MCF 10A (cell line): Measurements from ENCODE around the gene PALLD. TPM values are rescaled to one million over a fixed set of nuclear protein-coding genes. Genes with fewer than 3 reads are reported as not detected.

Source experiments
- BruUV-seq: library from RNA; stranded (reverse); fragments of 400-500 nt; replicated peaks from 2 replicates; lab custom pipeline; 2021; lab: Mats Ljungman, UMichigan
- CTCF ChIA-PET: fragments of 300-600 bp; sonication (Branson Sonifier 250); formaldehyde crosslinking; extraction: SDS; loops from one replicate; lab custom pipeline; 2021; ENCODE audit warnings: antibody characterized with exemption, inconsistent platforms; lab: Yijun Ruan, JAX
- POLR2A ChIA-PET: fragments of 300-600, 350-650 bp; sonication (Branson Sonifier 250); formaldehyde crosslinking; extraction: SDS; loops from one replicate; lab custom pipeline; 2020; ENCODE audit warnings: antibody characterized with exemption, inconsistent platforms; lab: Yijun Ruan, JAX
- DNase-seq: peaks from one replicate; pipeline ENCODE4 v3.0.0-alpha.2; 2018; ENCODE audit not compliant: unreplicated experiment
- H3K27ac Mint-ChIP-seq: one replicate; pipeline ENCODE4 v1.8.0; 2022; ENCODE audit warnings: mild to moderate bottlenecking, low read depth, mixed read lengths; ENCODE audit not compliant: unreplicated experiment
- H3K27me3 Mint-ChIP-seq: one replicate; pipeline ENCODE4 v1.8.0; 2022; ENCODE audit warnings: mixed read lengths; ENCODE audit not compliant: insufficient read depth, unreplicated experiment
- H3K36me3 Mint-ChIP-seq: one replicate; pipeline ENCODE4 v1.8.0; 2022; ENCODE audit warnings: mild to moderate bottlenecking, moderate library complexity, mixed read lengths; ENCODE audit not compliant: insufficient read depth, unreplicated experiment
- H3K4me1 Mint-ChIP-seq: one replicate; pipeline ENCODE4 v1.8.0; 2022; ENCODE audit warnings: mixed read lengths; ENCODE audit not compliant: insufficient read depth, unreplicated experiment
- H3K4me3 Mint-ChIP-seq: one replicate; pipeline ENCODE4 v1.8.0; 2022; ENCODE audit warnings: mild to moderate bottlenecking, moderate library complexity, mixed read lengths; ENCODE audit not compliant: unreplicated experiment
- H3K9me3 Mint-ChIP-seq: one replicate; pipeline ENCODE4 v1.8.0; 2022; ENCODE audit warnings: mixed read lengths; ENCODE audit not compliant: unreplicated experiment
- intact Hi-C: fragments of 100-400 bp; cut with micrococcal nuclease; formaldehyde crosslinking; loops from 2 replicates; pipeline ENCODE4 v1.14.1; 2022
- total RNA-seq: library from RNA; stranded (reverse); gene quantifications from 2 replicates; pipeline ENCODE4 v1.2.3, GENCODE V29; 2022
- TF ChIP-seq, protein P1 (sequence below): fragments of 200-600 bp; IDR thresholded peaks from one replicate; pipeline ENCODE4 v1.8.0; 2022; ENCODE audit warnings: antibody characterized with exemption, mild to moderate bottlenecking; ENCODE audit not compliant: unreplicated experiment

Gene PALLD
- total RNA-seq, 1 experiment from 2014 or later = 191 TPM

DNA sequence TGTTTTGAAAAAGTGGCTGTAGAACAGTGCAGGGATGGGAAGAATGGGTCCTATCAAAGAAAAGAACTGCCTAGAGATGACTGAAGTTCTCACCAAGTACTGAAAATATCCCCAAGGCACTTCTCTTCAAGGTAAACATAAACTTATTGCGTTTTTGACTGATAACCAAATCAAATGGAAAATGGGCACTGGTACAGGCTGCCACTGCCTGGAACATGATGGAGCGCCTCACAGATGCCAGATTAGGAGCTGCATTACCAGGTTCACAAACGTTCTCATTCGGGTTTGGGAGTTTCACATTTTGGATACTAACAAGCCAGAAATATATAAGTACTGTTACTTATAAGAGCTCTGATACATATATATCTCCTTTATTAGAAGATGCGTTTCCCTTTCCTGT lies 371.9 kb downstream of the PALLD start:
- POLR2A ChIA-PET = interaction anchor here (0.8 to 1.2 kb wide), 3 partner anchors 21 to 158 kb away, joined by 3 to 4 read pairs (median 3); no protein-coding TSS in a partner anchor
- H3K27me3 Mint-ChIP-seq = no peaks in the 10 kb centered on the region
- intact Hi-C loops = no loop called here

DNA sequence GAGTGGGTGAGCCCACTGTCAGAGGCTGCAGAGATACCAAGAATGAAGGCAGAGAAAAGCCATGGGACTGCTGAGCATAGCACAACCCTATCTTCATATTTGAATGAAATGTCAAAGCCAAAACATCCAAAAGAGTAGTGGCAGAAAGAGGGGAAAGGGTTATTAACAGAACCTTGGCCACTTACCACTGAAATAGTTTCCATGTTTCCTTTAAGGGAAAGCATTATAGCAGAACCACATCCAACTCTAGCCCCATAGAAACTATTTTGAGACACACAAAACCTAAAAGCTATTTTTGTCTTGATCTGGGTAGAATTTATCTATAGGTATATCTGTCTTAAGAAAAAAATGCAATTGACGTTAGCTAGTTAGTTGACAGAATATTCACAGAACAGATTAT lies 373.2 kb downstream of the PALLD start:
- ChIA-PET POLR2A (interaction anchor here (0.6 to 1.8 kb wide), 3 partner anchors 10 to 143 kb away, joined by 3 to 4 read pairs (median 3); no protein-coding TSS in a partner anchor), CTCF (interaction anchor here (0.5 to 1.5 kb wide), 4 partner anchors 10 to 578 kb away, joined by 3 to 4 read pairs (median 3); no protein-coding TSS in a partner anchor)
- H3K4me1 Mint-ChIP-seq = peaks cover 29% of the 10 kb centered on the region
- no peaks in the 10 kb centered on the region for H3K27me3 Mint-ChIP-seq
- peak overlapping the region; percentile 2 for H3K27ac Mint-ChIP-seq
- peaks cover 82% of the 10 kb centered on the region for H3K36me3 Mint-ChIP-seq
- no peak overlapping the region for H3K4me3 Mint-ChIP-seq
- H3K9me3 Mint-ChIP-seq = no peaks in the 10 kb centered on the region
- no TSS peak for BruUV-seq
- TF ChIP-seq, protein P1, sequence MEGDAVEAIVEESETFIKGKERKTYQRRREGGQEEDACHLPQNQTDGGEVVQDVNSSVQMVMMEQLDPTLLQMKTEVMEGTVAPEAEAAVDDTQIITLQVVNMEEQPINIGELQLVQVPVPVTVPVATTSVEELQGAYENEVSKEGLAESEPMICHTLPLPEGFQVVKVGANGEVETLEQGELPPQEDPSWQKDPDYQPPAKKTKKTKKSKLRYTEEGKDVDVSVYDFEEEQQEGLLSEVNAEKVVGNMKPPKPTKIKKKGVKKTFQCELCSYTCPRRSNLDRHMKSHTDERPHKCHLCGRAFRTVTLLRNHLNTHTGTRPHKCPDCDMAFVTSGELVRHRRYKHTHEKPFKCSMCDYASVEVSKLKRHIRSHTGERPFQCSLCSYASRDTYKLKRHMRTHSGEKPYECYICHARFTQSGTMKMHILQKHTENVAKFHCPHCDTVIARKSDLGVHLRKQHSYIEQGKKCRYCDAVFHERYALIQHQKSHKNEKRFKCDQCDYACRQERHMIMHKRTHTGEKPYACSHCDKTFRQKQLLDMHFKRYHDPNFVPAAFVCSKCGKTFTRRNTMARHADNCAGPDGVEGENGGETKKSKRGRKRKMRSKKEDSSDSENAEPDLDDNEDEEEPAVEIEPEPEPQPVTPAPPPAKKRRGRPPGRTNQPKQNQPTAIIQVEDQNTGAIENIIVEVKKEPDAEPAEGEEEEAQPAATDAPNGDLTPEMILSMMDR = no peak
- no peak for DNase-seq
- intact Hi-C loops = no loop called here

More for the DNA sequence above, 371.9 kb downstream of the PALLD start:
- H3K9me3 Mint-ChIP-seq = no peaks in the 10 kb centered on the region
- no peak overlapping the region for H3K4me3 Mint-ChIP-seq
- H3K27ac Mint-ChIP-seq = peak overlapping the region; percentile 90
- CTCF ChIA-PET = interaction anchor here (0.6 kb wide), 1 partner anchor 782 kb away, joined by 4 read pairs; no protein-coding TSS in a partner anchor
- DNase-seq = no peak
- TF ChIP-seq, protein P1 = no peak
- peaks cover 82% of the 10 kb centered on the region for H3K36me3 Mint-ChIP-seq
- H3K4me1 Mint-ChIP-seq = peaks cover 29% of the 10 kb centered on the region
- no TSS peak for BruUV-seq

- no peak overlapping the region for H3K27ac Mint-ChIP-seq
Measured at GRCh38 chr4:168871632-168872031, 374.8 kb downstream of the PALLD start.

DNA sequence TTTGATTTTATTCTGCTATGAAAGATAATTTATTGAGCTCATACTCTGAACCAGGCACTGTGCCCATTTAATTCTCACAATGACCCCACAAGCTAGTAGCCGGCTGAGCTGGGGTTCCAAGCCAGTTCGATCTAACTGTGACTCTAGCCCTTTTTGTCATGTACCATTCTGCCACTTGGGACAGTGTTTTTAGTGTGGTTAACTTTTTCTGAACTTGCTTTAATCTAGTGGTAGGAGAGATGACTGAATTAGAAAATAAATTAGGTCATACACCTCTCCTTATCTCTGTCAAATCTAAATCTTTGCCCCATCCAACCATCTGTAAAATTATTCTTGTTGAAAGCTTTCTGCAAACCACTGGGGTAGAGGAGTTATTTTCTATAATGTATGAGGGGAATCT lies 377.2 kb downstream of the PALLD start:
- peak overlapping the region; percentile 49 for H3K27ac Mint-ChIP-seq
- POLR2A ChIA-PET = no interaction called here
- no peaks in the 10 kb centered on the region for H3K27me3 Mint-ChIP-seq
- no peak overlapping the region for H3K4me3 Mint-ChIP-seq
- H3K9me3 Mint-ChIP-seq = no peaks in the 10 kb centered on the region
- TF ChIP-seq, protein P1 = no peak
- peaks cover 90% of the 10 kb centered on the region for H3K36me3 Mint-ChIP-seq
- intact Hi-C loops = no loop called here
- DNase-seq = no peak
- peaks cover 10% of the 10 kb centered on the region for H3K4me1 Mint-ChIP-seq
- no TSS peak for BruUV-seq
- CTCF ChIA-PET = interaction anchor here (0.5 to 3.1 kb wide), 5 partner anchors 13 to 289 kb away, joined by 3 to 9 read pairs (median 3); no protein-coding TSS in a partner anchor

More at GRCh38 chr4:168871632-168872031, 374.8 kb downstream of the PALLD start:
- TF ChIP-seq, protein P1 = no peak
- ChIA-PET POLR2A (interaction anchor here (0.7 kb wide), 1 partner anchor 48 kb away, joined by 3 read pairs; no protein-coding TSS in a partner anchor), CTCF (interaction anchor here (1.4 to 1.5 kb wide), 2 partner anchors 51 to 286 kb away, joined by 3 to 4 read pairs; no protein-coding TSS in a partner anchor)
- intact Hi-C loops = no loop called here
- Mint-ChIP-seq H3K27me3 (no peaks in the 10 kb centered on the region), H3K4me3 (no peak overlapping the region), H3K9me3 (no peaks in the 10 kb centered on the region), H3K4me1 (peaks cover 25% of the 10 kb centered on the region), H3K36me3 (peaks cover 86% of the 10 kb centered on the region)
- no peak for DNase-seq
- no TSS peak for BruUV-seq
